GM12878 (cell line): Measurements from ENCODE around the gene SIM2. TPM values are rescaled to one million over a fixed set of nuclear protein-coding genes. Genes with fewer than 3 reads are reported as not detected.

Experiments
- ATAC-seq: fragments of 200-7000 bp; cut with Tn5 transposase; 3 replicates; pipeline ENCODE4 v1.9.1; 2020; ENCODE audit warnings: mild to moderate bottlenecking, moderate library complexity
- BruUV-seq: library from RNA; stranded (reverse); fragments of 400-500 nt; replicated peaks from 2 replicates; lab custom pipeline; 2021; lab: Mats Ljungman, UMichigan
- CTCF ChIA-PET: fragments of 300-600 bp; sonication (Branson Sonifier 250); formaldehyde crosslinking; extraction: SDS; loops from one replicate; lab custom pipeline; 2021; ENCODE audit warnings: inconsistent platforms; lab: Yijun Ruan, JAX
- POLR2A ChIA-PET: fragments of 350-600 bp; formaldehyde crosslinking; extraction: SDS; loops from one replicate; lab custom pipeline; 2021; ENCODE audit warnings: inconsistent platforms; lab: Charles Lee
- RAD21 ChIA-PET: fragments of 300-600 bp; sonication (Branson Sonifier 250); formaldehyde crosslinking; loops from one replicate; lab custom pipeline; 2023; ENCODE audit warnings: antibody characterized with exemption; ENCODE audit not compliant: unreplicated experiment; lab: Charles Lee
- SMC1A ChIA-PET: fragments of 300-600 bp; sonication (Branson Sonifier 250); formaldehyde crosslinking; loops from one replicate; lab custom pipeline; 2023; ENCODE audit not compliant: unreplicated experiment, uncharacterized antibody; lab: Charles Lee
- DNase-seq: peaks from one replicate; pipeline ENCODE4 v3.0.0-alpha.2; 2011; ENCODE audit warnings: low read depth, low spot score
- FAIRE-seq: peaks from 3 replicates; lab custom pipeline; 2011; peaks lifted over from hg19 to GRCh38; lab: Jason Lieb, UNC
- H2AFZ ChIP-seq: 2 replicates; pipeline ENCODE4 v1.6.0; 2011; ENCODE audit warnings: low read depth, low read length, control low read depth; ENCODE audit not compliant: control insufficient read depth
- H3K27ac ChIP-seq: 2 replicates; pipeline ENCODE4 v1.5.1; 2011; ENCODE audit warnings: control low read depth; ENCODE audit not compliant: control insufficient read depth, insufficient read depth
- H3K27me3 ChIP-seq, 2 experiments: replicated peaks in 1 of 2; 2 replicates each; pipeline versions ENCODE4 v1.6.0 to v1.6.1; 2011; ENCODE audit warnings: low read length in 1 of 2; ENCODE audit not compliant: control insufficient read depth in 2 of 2, insufficient read depth in 2 of 2
- H3K36me3 ChIP-seq, 2 experiments: 2 replicates each; pipeline ENCODE4 v1.5.1; 2011; ENCODE audit warnings: low read length in 1 of 2; ENCODE audit not compliant: control insufficient read depth in 2 of 2, insufficient read depth in 2 of 2
- H3K4me1 ChIP-seq: 2 replicates; pipeline ENCODE4 v1.6.1; 2011; ENCODE audit warnings: mild to moderate bottlenecking, low read length, moderate library complexity, mixed read lengths; ENCODE audit not compliant: control insufficient read depth, insufficient read depth
- H3K4me2 ChIP-seq: 2 replicates; pipeline ENCODE4 v1.6.0; 2011; ENCODE audit warnings: control low read depth; ENCODE audit not compliant: control insufficient read depth, insufficient read depth
- H3K4me3 ChIP-seq: fragments of 200-600 bp; sonication (generic); 2 replicates; pipeline ENCODE4 v1.5.1; 2016
- H3K79me2 ChIP-seq: 2 replicates; pipeline ENCODE4 v1.6.0; 2011; ENCODE audit warnings: low read length; ENCODE audit not compliant: control insufficient read depth, insufficient read depth
- H3K9ac ChIP-seq: 2 replicates; pipeline ENCODE4 v1.8.0; 2011; ENCODE audit warnings: low read length, control low read depth, mixed read lengths; ENCODE audit not compliant: control insufficient read depth, insufficient read depth
- H3K9me3 ChIP-seq: replicated peaks from 3 replicates; pipeline ENCODE4 v1.5.1; 2011; ENCODE audit warnings: mild to moderate bottlenecking, low read length; ENCODE audit not compliant: control insufficient read depth, insufficient read depth
- H4K20me1 ChIP-seq: 2 replicates; pipeline ENCODE4 v1.6.0; 2011; ENCODE audit not compliant: control insufficient read depth, insufficient read depth
- NFIC ChIP-seq: IDR thresholded peaks from 2 replicates; pipeline ENCODE4 v1.6.1; 2012; ENCODE audit warnings: low read depth, mild to moderate bottlenecking, inconsistent platforms, low read length, moderate library complexity
- NFXL1 ChIP-seq: fragments of 450-650 bp; IDR thresholded peaks from 2 replicates; pipeline ENCODE4 v1.6.1; 2017; ENCODE audit warnings: antibody characterized with exemption, mild to moderate bottlenecking, borderline replicate concordance
- RAD21 ChIP-seq: IDR thresholded peaks from 2 replicates; pipeline ENCODE4 v1.6.1; 2011; ENCODE audit warnings: mild to moderate bottlenecking, low read depth, low read length, moderate library complexity; ENCODE audit not compliant: insufficient read depth
- ZZZ3 ChIP-seq: IDR thresholded peaks from 2 replicates; pipeline ENCODE4 v1.6.1; 2011; ENCODE audit warnings: low read depth; ENCODE audit not compliant: control insufficient read depth, insufficient read length
- WGBS: methylation state at CpG from one replicate; pipeline ENCODE4 v1.1.6; 2016; ENCODE audit warnings: low lambda C conversion rate; ENCODE audit not compliant: insufficient replicate concordance, insufficient coverage; ENCODE audit errors: missing lambda C conversion rate; 5-methylcytosine and 5-hydroxymethylcytosine counted together
- in situ Hi-C: fragments of 300-500 bp; cut with MboI; formaldehyde crosslinking; loops from 9 replicates; pipeline ENCODE4 v1.14.3; 2018; ENCODE audit warnings: mixed read lengths
- intact Hi-C: fragments of 100-400 bp; cut with micrococcal nuclease; formaldehyde crosslinking; loops from one replicate; pipeline ENCODE4 v1.14.2; 2022; ENCODE audit not compliant: unreplicated experiment
- polyA plus RNA-seq, 11 experiments: library from polyadenylated mRNA; depleted of rRNA in 4 of 11; unstranded in 6 of 11; stranded (reverse) in 5 of 11; fragments of >200 nt; fragmentation: Nextera tagmentation in 4 of 11; fragmentation: Illumina TruSeq in 1 of 11; extraction: Ambion mirVana in 4 of 11; extraction: Trizol in 1 of 11; gene quantifications; 1 replicate in 1 of 11; 2 replicates in 10 of 11; pipeline versions ENCODE4 v1.2.1 to v1.2.3, GENCODE V29; 2011 to 2016; ENCODE audit warnings: inconsistent platforms in 2 of 11, missing spikeins in 2 of 11, low read depth in 1 of 11
- total RNA-seq, 4 experiments: library from RNA; depleted of rRNA in 3 of 4; stranded (reverse); fragments of >200 nt in 3 of 4; fragmentation: Illumina TruSeq in 1 of 4; extraction: Trizol in 1 of 4; gene quantifications; 2 replicates each; pipeline versions ENCODE4 v1.2.1 to v1.2.3, GENCODE V29; 2013 to 2021
- TF ChIP-seq, protein P1 (sequence below), 3 experiments: IDR thresholded peaks in 2 of 3; conservative IDR thresholded peaks in 1 of 3; 2 replicates each; pipeline ENCODE4 v1.5.1; 2011; ENCODE audit warnings: low read depth in 3 of 3, low read length in 3 of 3, mild to moderate bottlenecking in 3 of 3, control low read depth in 2 of 3, moderate library complexity in 2 of 3, inconsistent platforms in 1 of 3, mixed read lengths in 1 of 3; ENCODE audit not compliant: control insufficient read depth in 2 of 3, insufficient read depth in 1 of 3; ENCODE audit errors: extremely low read depth in 1 of 3

The SIM2 gene
- total and polyA plus RNA-seq, 10 of the 15 experiments (the other 5 are each of a cell fraction or from before 2014, with no cell fraction given) = 0.02 to 0.15 (median 0.05) TPM; not detected in 7

DNA sequence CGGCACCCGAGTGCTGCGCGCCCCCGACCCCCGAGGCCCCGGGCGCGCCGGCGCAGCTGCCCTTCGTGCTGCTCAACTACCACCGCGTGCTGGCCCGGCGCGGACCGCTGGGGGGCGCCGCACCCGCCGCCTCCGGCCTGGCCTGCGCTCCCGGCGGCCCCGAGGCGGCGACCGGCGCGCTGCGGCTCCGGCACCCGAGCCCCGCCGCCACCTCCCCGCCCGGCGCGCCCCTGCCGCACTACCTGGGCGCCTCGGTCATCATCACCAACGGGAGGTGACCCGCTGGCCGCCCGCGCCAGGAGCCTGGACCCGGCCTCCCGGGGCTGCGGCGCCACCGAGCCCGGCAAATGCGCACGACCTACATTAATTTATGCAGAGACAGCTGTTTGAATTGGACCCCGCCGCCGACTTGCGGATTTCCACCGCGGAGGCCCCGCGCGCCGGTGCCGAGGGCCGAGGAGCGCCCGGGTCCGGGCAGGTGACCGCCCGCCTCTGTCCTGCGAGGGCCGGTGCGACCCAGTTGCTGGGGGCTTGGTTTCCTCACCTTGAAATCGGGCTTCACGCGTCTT is 49.0 kb downstream of the SIM2 start:
- intact Hi-C loops (no loop called here), in situ Hi-C loops (no loop called here)
- DNase-seq (no peak), FAIRE-seq (no peak), ATAC-seq (peak; percentile 32; the same call in 2 of the 3 replicates)
- ChIA-PET RAD21 (no interaction called here), POLR2A (no interaction called here), SMC1A (no interaction called here), CTCF (no interaction called here)
- H3K4me3 ChIP-seq = no peak overlapping the region
- peaks cover 7 to 11% of the 10 kb centered on the region in 2 experiments for H3K27me3 ChIP-seq
- H3K4me2 ChIP-seq = peak overlapping the region; percentile 30; the same call in 1 of the 2 replicates
- BruUV-seq = no TSS peak
- H3K27ac ChIP-seq = no peak overlapping the region
- H3K9ac ChIP-seq = no peak overlapping the region
- 7% methylated on average over 64 of the region's 80 CpGs for WGBS
- TF ChIP-seq, protein P1, sequence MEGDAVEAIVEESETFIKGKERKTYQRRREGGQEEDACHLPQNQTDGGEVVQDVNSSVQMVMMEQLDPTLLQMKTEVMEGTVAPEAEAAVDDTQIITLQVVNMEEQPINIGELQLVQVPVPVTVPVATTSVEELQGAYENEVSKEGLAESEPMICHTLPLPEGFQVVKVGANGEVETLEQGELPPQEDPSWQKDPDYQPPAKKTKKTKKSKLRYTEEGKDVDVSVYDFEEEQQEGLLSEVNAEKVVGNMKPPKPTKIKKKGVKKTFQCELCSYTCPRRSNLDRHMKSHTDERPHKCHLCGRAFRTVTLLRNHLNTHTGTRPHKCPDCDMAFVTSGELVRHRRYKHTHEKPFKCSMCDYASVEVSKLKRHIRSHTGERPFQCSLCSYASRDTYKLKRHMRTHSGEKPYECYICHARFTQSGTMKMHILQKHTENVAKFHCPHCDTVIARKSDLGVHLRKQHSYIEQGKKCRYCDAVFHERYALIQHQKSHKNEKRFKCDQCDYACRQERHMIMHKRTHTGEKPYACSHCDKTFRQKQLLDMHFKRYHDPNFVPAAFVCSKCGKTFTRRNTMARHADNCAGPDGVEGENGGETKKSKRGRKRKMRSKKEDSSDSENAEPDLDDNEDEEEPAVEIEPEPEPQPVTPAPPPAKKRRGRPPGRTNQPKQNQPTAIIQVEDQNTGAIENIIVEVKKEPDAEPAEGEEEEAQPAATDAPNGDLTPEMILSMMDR (IDR thresholded peaks at IDR 0.05 in 2 of 3, conservative IDR thresholded peaks at IDR 0.05 in 1 of 3; ENCODE audit: control insufficient read depth in 2 of 3, extremely low read depth in 1 of 3, insufficient read depth in 1 of 3, low read depth in 3 of 3, low read length in 3 of 3) = peak in 1 of 3 experiments; percentile 6; a peak in 1 of 6 replicates
- no peak for TF ChIP-seq NFIC
- no peak for TF ChIP-seq ZZZ3
- TF ChIP-seq NFXL1 = no peak
- peak; percentile 28; the same call in 1 of the 2 replicates for TF ChIP-seq RAD21
- no peaks in the 10 kb centered on the region for H4K20me1 ChIP-seq
- no peaks in the 10 kb centered on the region for H3K9me3 ChIP-seq
- H3K79me2 ChIP-seq = no peaks in the 10 kb centered on the region
- H3K4me1 ChIP-seq = no peaks in the 10 kb centered on the region
- H3K36me3 ChIP-seq = no peaks in the 10 kb centered on the region
- H2AFZ ChIP-seq = no peak overlapping the region
